GM21515 (cell line): ENCODE data around the gene TGM2.
A peak's percentile ranks its signal among the peaks of the same experiment; 100 is the strongest.

Source experiments
- ATAC-seq: cut with Tn5 transposase; IDR thresholded peaks from one replicate; pipeline ENCODE4 v1.9.1; 2021; ENCODE audit not compliant: unreplicated experiment

TGM2 gene

GRCh38 chr20:38098952-38099351, 66.1 kb downstream of the TGM2 start:
- no peak for ATAC-seq

- ATAC-seq, result no peak
These were observed 69.9 kb downstream of the TGM2 start for GRCh38 chr20:38095017-38095686.

GRCh38 chr20:38094373-38094891, 70.6 kb downstream of the TGM2 start:
- peak; percentile 63 for ATAC-seq

- no peak for ATAC-seq
These were observed 71.4 kb downstream of the TGM2 start for GRCh38 chr20:38093641-38094077.

- ATAC-seq, result no peak
These were observed 72.2 kb downstream of the TGM2 start for GRCh38 chr20:38092915-38093314.

- no peak for ATAC-seq
These were observed 72.7 kb downstream of the TGM2 start for GRCh38 chr20:38092260-38092857.

- peak; percentile 29 for ATAC-seq
These were observed 73.4 kb downstream of the TGM2 start for GRCh38 chr20:38091441-38092216.

- no peak for ATAC-seq
These were observed 75.0 kb downstream of the TGM2 start for GRCh38 chr20:38090061-38090460.

GRCh38 chr20:38089500-38089899, 75.6 kb downstream of the TGM2 start:
- ATAC-seq, result no peak

GRCh38 chr20:38085026-38085425, 80.0 kb downstream of the TGM2 start:
- no peak for ATAC-seq

- no peak for ATAC-seq
These were observed 80.6 kb downstream of the TGM2 start for GRCh38 chr20:38084425-38084951.

- no peak for ATAC-seq
These were observed 81.6 kb downstream of the TGM2 start for GRCh38 chr20:38083338-38084048.

GRCh38 chr20:38082894-38083293, 82.2 kb downstream of the TGM2 start:
- no peak for ATAC-seq

GRCh38 chr20:38081575-38081974, 83.5 kb downstream of the TGM2 start:
- no peak for ATAC-seq

GRCh38 chr20:38079353-38079752, 85.7 kb downstream of the TGM2 start:
- no peak for ATAC-seq

GRCh38 chr20:38078084-38078483, 87.0 kb downstream of the TGM2 start:
- ATAC-seq, result no peak
